Neuronal stem cell (in vitro differentiated cells): ENCODE results near the gene RCAN1.

Source experiments
- DNase-seq: peaks from one replicate; pipeline ENCODE4 v3.0.0-alpha.2; 2013; ENCODE audit warnings: low spot score
- H2AFZ ChIP-seq: one replicate; pipeline ENCODE4 v1.6.1; 2013; ENCODE audit warnings: mild to moderate bottlenecking, low read length, inconsistent platforms
- H2AK5ac ChIP-seq: 2 replicates; pipeline ENCODE4 v1.6.1; 2013; ENCODE audit warnings: low read depth, mild to moderate bottlenecking, inconsistent platforms, low read length, moderate library complexity, mixed read lengths
- H2BK120ac ChIP-seq: 2 replicates; pipeline ENCODE4 v1.6.1; 2013; ENCODE audit warnings: low read depth, mild to moderate bottlenecking, inconsistent platforms, low read length, moderate library complexity, mixed read lengths
- H2BK12ac ChIP-seq: one replicate; pipeline ENCODE4 v1.6.1; 2013; ENCODE audit warnings: low read length, inconsistent platforms
- H2BK15ac ChIP-seq: 2 replicates; pipeline ENCODE4 v1.6.1; 2013; ENCODE audit warnings: mild to moderate bottlenecking, low read length, inconsistent platforms, mixed read lengths
- H2BK5ac ChIP-seq: one replicate; pipeline ENCODE4 v1.6.1; 2013; ENCODE audit warnings: inconsistent platforms, mild to moderate bottlenecking, low read length, moderate library complexity
- H3K14ac ChIP-seq: one replicate; pipeline ENCODE4 v1.6.1; 2013; ENCODE audit warnings: low read length, inconsistent platforms
- H3K18ac ChIP-seq: 2 replicates; pipeline ENCODE4 v1.6.1; 2013; ENCODE audit warnings: low read length, inconsistent platforms
- H3K23ac ChIP-seq: 2 replicates; pipeline ENCODE4 v1.6.1; 2013; ENCODE audit warnings: low read depth, mild to moderate bottlenecking, mixed read lengths, low read length, inconsistent platforms; ENCODE audit not compliant: poor library complexity
- H3K27ac ChIP-seq: replicated peaks from 3 replicates; pipeline ENCODE4 v1.5.1; 2013; ENCODE audit warnings: low read length, inconsistent platforms
- H3K27me3 ChIP-seq, 3 experiments: 2 replicates each; pipeline ENCODE4 v1.6.1; 2013; ENCODE audit warnings: low read length in 3 of 3, mild to moderate bottlenecking in 2 of 3, inconsistent platforms in 1 of 3, low read depth in 1 of 3, mixed read lengths in 1 of 3, moderate library complexity in 1 of 3; ENCODE audit not compliant: control insufficient read depth in 3 of 3, insufficient read depth in 3 of 3
- H3K36me3 ChIP-seq, 2 donors: replicated peaks in 1 of 2; 2 replicates each; pipeline ENCODE4 v1.6.1; 2013; ENCODE audit warnings: low read length in 2 of 2; ENCODE audit not compliant: control insufficient read depth in 2 of 2, insufficient read depth in 2 of 2
- H3K4ac ChIP-seq: 2 replicates; pipeline ENCODE4 v1.6.1; 2013; ENCODE audit warnings: inconsistent platforms, mild to moderate bottlenecking, low read length, moderate library complexity
- H3K4me1 ChIP-seq, 2 donors: 1 replicate in 1 of 2; 2 replicates in 1 of 2; pipeline ENCODE4 v1.6.1; 2013; ENCODE audit warnings: low read length in 2 of 2, low read depth in 1 of 2; ENCODE audit not compliant: control insufficient read depth in 2 of 2, insufficient read depth in 1 of 2
- H3K4me2 ChIP-seq: one replicate; pipeline ENCODE4 v1.6.1; 2013; ENCODE audit warnings: mild to moderate bottlenecking, low read length, inconsistent platforms; ENCODE audit not compliant: insufficient read depth, poor library complexity, severe bottlenecking
- H3K4me3 ChIP-seq, 2 donors: 2 replicates each; pipeline ENCODE4 v1.5.1; 2013; ENCODE audit warnings: low read length in 2 of 2, mild to moderate bottlenecking in 2 of 2, inconsistent platforms in 1 of 2, moderate library complexity in 1 of 2
- H3K79me1 ChIP-seq: one replicate; pipeline ENCODE4 v1.6.1; 2013; ENCODE audit warnings: low read depth, mild to moderate bottlenecking, inconsistent platforms, low read length, moderate library complexity
- H3K9ac ChIP-seq: one replicate; pipeline ENCODE4 v1.6.1; 2013; ENCODE audit warnings: mild to moderate bottlenecking, low read depth, low read length, inconsistent platforms; ENCODE audit not compliant: poor library complexity
- H3K9me3 ChIP-seq, 2 donors: replicated peaks in 1 of 2; 2 replicates each; pipeline versions ENCODE3 to v1.6.1; 2013; ENCODE audit warnings: low read length in 2 of 2, mild to moderate bottlenecking in 2 of 2, inconsistent platforms in 1 of 2, low read depth in 1 of 2, mixed read lengths in 1 of 2, moderate library complexity in 1 of 2; ENCODE audit not compliant: control insufficient read depth in 2 of 2, insufficient read depth in 1 of 2
- H4K8ac ChIP-seq: one replicate; pipeline ENCODE4 v1.6.1; 2013; ENCODE audit warnings: low read depth, mild to moderate bottlenecking, inconsistent platforms, low read length, moderate library complexity
- H4K91ac ChIP-seq: one replicate; pipeline ENCODE4 v1.6.1; 2013; ENCODE audit warnings: low read length, low read depth, mild to moderate bottlenecking, inconsistent platforms; ENCODE audit not compliant: poor library complexity
- WGBS, 2 donors: extraction: QIAGEN DNeasy Blood & Tissue Kit; methylation state at CpG; one replicate each; pipeline ENCODE4 v1.1.7; 2013; ENCODE audit warnings: missing lambda C conversion rate in 2 of 2, mixed read lengths in 1 of 2; ENCODE audit not compliant: insufficient read length in 2 of 2, insufficient replicate concordance in 1 of 2; ENCODE audit errors: extremely low coverage in 2 of 2; 5-methylcytosine and 5-hydroxymethylcytosine counted together

The RCAN1 gene

DNA sequence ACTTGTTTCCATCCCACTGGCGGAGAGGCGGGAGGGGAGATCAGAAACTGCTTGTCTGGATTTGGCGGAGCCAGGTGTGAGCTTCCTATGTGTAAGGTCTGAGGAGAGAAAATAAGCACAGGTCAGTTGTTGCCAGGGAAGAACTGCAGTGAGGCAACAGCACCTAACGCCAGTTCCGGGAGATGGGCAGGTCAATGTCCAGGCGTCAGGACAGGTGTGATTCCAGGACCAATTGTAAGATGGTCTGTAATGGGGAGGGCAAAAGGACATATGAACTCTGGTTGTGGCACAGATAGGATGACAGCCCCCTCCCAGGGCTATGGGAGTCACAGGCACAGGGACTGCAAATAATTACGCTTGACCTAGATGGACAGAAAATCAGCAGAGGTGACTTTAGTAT is 93.4 kb downstream of the RCAN1 start:
- H4K91ac ChIP-seq, result no peak overlapping the region
- no peak overlapping the region for H2BK120ac ChIP-seq
- no peak overlapping the region for H2AFZ ChIP-seq
- H2BK5ac ChIP-seq, result no peak overlapping the region
- WGBS, 2 donors, result no CpG with 5 or more reads among the region's 7 CpGs
- H2AK5ac ChIP-seq, result no peak overlapping the region
- no peak overlapping the region for H3K4ac ChIP-seq
- H3K4me1 ChIP-seq, result peaks cover 14% of the 10 kb centered on the region in 2 donors
- H3K27ac ChIP-seq, result no peak overlapping the region
- peaks cover 0 to 45% of the 10 kb centered on the region in 2 donors for H3K36me3 ChIP-seq
- no peaks in the 10 kb centered on the region for H3K79me1 ChIP-seq
- no peak overlapping the region for H4K8ac ChIP-seq
- no peak overlapping the region for H2BK12ac ChIP-seq
- no peak overlapping the region for H3K4me3 ChIP-seq
- H3K4me2 ChIP-seq, result no peak overlapping the region
- H3K27me3 ChIP-seq, result no peaks in the 10 kb centered on the region
- H3K18ac ChIP-seq, result no peak overlapping the region
- no peak overlapping the region for H3K23ac ChIP-seq
- peak overlapping the region; percentile 57 for H3K14ac ChIP-seq
- H3K9me3 ChIP-seq, result no peaks in the 10 kb centered on the region
- H2BK15ac ChIP-seq, result no peak overlapping the region
- DNase-seq, result no peak
- no peak overlapping the region for H3K9ac ChIP-seq

DNA sequence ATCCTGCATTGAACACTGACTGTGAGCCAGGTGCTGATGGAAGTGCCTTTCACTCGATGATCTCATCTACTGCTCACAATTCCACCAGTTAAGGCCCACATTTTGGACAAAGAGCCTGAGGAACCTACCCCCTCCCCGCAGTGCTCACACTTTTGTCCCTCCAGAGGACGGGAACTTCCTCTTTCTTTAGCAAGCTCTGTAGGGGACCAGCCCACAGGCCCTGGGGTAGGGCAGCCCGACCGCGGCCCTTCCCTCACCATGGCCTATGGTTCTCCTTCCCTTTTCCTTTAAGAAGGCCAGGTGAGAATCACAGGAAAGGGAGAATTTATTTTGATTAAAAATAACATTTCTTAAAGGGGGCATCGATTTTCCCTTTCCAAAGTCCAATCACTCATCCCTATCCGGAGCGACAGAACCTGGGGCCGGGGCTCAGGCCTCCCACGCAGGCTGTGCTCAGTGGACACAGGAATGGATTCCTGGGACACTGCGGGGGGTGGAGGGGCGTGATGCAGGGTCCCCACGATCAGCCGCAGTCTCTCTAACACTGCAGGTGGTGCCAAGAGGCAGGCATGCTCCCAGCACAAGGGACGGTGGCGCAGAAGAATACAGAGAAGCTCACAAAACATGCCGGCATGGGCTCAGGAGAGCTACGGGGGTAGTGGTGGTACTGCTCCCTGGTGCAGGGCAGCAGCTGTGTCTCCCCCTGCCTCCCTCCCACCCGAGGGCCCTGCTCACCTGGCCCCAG is 94.0 kb downstream of the RCAN1 start:
- Histone ChIP-seq H3K27me3 (no peaks in the 10 kb centered on the region), H3K23ac (no peak overlapping the region), H3K4ac (no peak overlapping the region), H2BK12ac (no peak overlapping the region), H3K9ac (no peak overlapping the region), H3K36me3 (peaks cover 0 to 47% of the 10 kb centered on the region in 2 donors), H3K4me2 (no peak overlapping the region), H4K8ac (no peak overlapping the region), H2AK5ac (peak overlapping the region; percentile 50), H3K79me1 (no peaks in the 10 kb centered on the region), H3K4me1 (peaks cover 9 to 10% of the 10 kb centered on the region in 2 donors), H3K4me3 (no peak overlapping the region), H4K91ac (no peak overlapping the region), H3K14ac (peak overlapping the region; percentile 57), H2BK5ac (no peak overlapping the region), H2BK120ac (no peak overlapping the region), H3K9me3 (no peaks in the 10 kb centered on the region), H2BK15ac (no peak overlapping the region), H3K18ac (no peak overlapping the region), H2AFZ (no peak overlapping the region), H3K27ac (no peak overlapping the region)
- DNase-seq, result no peak
- WGBS, 2 donors, result no CpG with 5 or more reads among the region's 20 CpGs

DNA sequence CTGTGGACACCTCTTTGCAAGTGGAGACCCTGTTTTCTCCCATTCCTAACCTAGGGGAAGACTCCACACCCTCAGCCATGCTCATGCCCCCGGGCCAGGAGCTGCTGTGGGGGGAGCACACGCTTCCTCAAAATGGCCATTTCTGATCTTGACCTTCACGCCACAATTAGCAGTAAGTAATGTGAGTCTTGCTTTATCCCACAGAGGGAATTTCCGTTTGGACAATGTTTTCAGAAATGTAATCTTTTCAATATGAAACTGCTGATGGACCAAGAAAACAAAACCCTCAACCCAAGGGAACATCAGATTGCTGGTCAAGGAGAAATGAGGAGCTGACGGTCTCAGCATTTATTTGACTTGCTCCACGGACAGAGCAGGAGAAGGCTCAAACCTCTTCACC is 94.6 kb downstream of the RCAN1 start:
- H2BK12ac ChIP-seq, result no peak overlapping the region
- H3K36me3 ChIP-seq, result peaks cover 0 to 47% of the 10 kb centered on the region in 2 donors
- no peak overlapping the region for H2BK15ac ChIP-seq
- H3K14ac ChIP-seq, result no peak overlapping the region
- no peak overlapping the region for H3K4me2 ChIP-seq
- H2BK5ac ChIP-seq, result no peak overlapping the region
- DNase-seq, result no peak
- no peak overlapping the region for H2AFZ ChIP-seq
- H3K4ac ChIP-seq, result no peak overlapping the region
- H2AK5ac ChIP-seq, result no peak overlapping the region
- H3K23ac ChIP-seq, result no peak overlapping the region
- no peak overlapping the region for H4K91ac ChIP-seq
- no CpG with 5 or more reads among the region's 6 CpGs for WGBS, 2 donors
- H3K79me1 ChIP-seq, result no peaks in the 10 kb centered on the region
- no peak overlapping the region for H4K8ac ChIP-seq
- no peaks in the 10 kb centered on the region for H3K9me3 ChIP-seq
- H3K4me3 ChIP-seq, result no peak overlapping the region
- H3K27me3 ChIP-seq, result no peaks in the 10 kb centered on the region
- H2BK120ac ChIP-seq, result no peak overlapping the region
- H3K9ac ChIP-seq, result no peak overlapping the region
- no peak overlapping the region for H3K18ac ChIP-seq
- H3K27ac ChIP-seq, result no peak overlapping the region
- peaks cover 4 to 10% of the 10 kb centered on the region in 2 donors for H3K4me1 ChIP-seq

DNA sequence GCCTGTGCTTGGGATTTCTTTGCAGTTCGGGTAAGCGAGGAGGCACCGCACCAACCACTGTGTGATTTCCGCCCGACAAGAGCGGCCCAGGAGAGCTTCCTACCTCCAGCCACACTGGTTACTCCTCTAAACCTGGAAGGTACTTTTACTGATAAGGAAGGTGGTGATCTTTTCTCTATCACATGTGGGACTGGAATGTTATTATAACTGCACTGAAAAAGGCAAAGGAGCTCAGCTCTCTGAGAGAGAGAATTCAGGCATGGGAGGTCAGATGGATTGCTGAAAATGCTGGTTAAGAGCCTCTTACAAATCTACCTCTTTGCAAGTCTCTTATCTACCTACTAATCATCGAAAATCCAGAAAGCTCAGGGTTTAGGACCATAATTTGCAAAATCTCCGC is 95.2 kb downstream of the RCAN1 start:
- Histone ChIP-seq H3K9ac (no peak overlapping the region), H3K27ac (no peak overlapping the region), H3K4me2 (no peak overlapping the region), H2BK12ac (no peak overlapping the region), H2BK5ac (no peak overlapping the region), H3K36me3 (peaks cover 0 to 47% of the 10 kb centered on the region in 2 donors), H3K27me3 (no peaks in the 10 kb centered on the region), H3K23ac (no peak overlapping the region), H2AFZ (no peak overlapping the region), H2AK5ac (no peak overlapping the region), H3K4me1 (peaks cover 0 to 5% of the 10 kb centered on the region in 2 donors), H3K18ac (no peak overlapping the region), H4K91ac (no peak overlapping the region), H3K4ac (no peak overlapping the region), H2BK120ac (no peak overlapping the region), H2BK15ac (no peak overlapping the region), H3K9me3 (no peaks in the 10 kb centered on the region), H3K4me3 (no peak overlapping the region), H3K79me1 (no peaks in the 10 kb centered on the region), H3K14ac (no peak overlapping the region), H4K8ac (no peak overlapping the region)
- WGBS, 2 donors, result no CpG with 5 or more reads among the region's 8 CpGs
- DNase-seq, result no peak
